ENCODE results near the gene ZDHHC12. TPM values are rescaled to one million over a fixed set of nuclear protein-coding genes. Genes with fewer than 3 reads are reported as not detected.

The ZDHHC12 gene
- polyA plus RNA-seq, 3 donors, result 50.0 to 72.7 (median 68.4) TPM

DNA sequence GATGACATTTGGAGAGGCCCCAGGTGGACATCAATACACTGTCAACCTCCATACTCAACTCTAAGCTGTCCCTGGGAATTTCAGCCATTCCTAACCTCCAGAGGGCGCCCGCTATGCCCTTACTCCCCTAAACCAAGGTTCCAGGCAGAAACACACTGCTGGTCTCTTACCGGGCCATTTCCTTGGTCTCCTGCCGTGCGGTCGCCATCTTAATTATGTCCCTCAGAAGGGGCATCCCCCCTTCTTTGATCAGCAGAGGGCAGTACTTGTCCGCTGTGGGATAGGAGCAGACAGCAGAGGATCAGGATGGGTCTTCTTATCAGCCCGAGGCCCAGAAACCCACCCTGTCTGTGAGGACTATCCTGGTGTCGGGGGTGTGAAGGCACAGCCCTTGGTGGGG, 9.3 kb upstream of the ZDHHC12 start:
- Mint-ChIP-seq H3K27ac (peak overlapping the region in 4 of 7 donors; percentile 33 to 67 (median 59)), H3K4me3 (peak overlapping the region in 1 of 2 donors; percentile 39), H3K9me3 (no peaks in the 10 kb centered on the region), H3K27me3 (ENCODE audit: low read depth in 3 of 3) (peaks cover 0 to 1% (median 0%) of the 10 kb centered on the region in 3 donors), H3K36me3 (peaks cover 30 to 56% of the 10 kb centered on the region in 2 donors), H3K4me1 (peaks cover 3% of the 10 kb centered on the region)
- TF ChIP-seq, protein P1, sequence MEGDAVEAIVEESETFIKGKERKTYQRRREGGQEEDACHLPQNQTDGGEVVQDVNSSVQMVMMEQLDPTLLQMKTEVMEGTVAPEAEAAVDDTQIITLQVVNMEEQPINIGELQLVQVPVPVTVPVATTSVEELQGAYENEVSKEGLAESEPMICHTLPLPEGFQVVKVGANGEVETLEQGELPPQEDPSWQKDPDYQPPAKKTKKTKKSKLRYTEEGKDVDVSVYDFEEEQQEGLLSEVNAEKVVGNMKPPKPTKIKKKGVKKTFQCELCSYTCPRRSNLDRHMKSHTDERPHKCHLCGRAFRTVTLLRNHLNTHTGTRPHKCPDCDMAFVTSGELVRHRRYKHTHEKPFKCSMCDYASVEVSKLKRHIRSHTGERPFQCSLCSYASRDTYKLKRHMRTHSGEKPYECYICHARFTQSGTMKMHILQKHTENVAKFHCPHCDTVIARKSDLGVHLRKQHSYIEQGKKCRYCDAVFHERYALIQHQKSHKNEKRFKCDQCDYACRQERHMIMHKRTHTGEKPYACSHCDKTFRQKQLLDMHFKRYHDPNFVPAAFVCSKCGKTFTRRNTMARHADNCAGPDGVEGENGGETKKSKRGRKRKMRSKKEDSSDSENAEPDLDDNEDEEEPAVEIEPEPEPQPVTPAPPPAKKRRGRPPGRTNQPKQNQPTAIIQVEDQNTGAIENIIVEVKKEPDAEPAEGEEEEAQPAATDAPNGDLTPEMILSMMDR (IDR thresholded peaks at IDR 0.05), result peak; percentile 43
- Histone ChIP-seq H3K27ac (ENCODE audit: low read depth in 1 of 2, low read length in 2 of 2) (no peak overlapping the region), H3K4me1 (ENCODE audit: control insufficient read depth in 1 of 2, insufficient read depth in 2 of 2, low read length in 2 of 2) (no peaks in the 10 kb centered on the region), H3K9me3 (replicated peaks in 1 of 2; ENCODE audit: control insufficient read depth in 1 of 2, insufficient read depth in 1 of 2, low read length in 2 of 2) (no peaks in the 10 kb centered on the region), H3K9ac (ENCODE audit: insufficient read depth, low read length, poor library complexity, severe bottlenecking) (no peak overlapping the region), H3K27me3 (ENCODE audit: control insufficient read depth in 2 of 2, insufficient read depth in 2 of 2, low read length in 2 of 2) (no peaks in the 10 kb centered on the region), H2AFZ (ENCODE audit: insufficient read depth, low read depth, low read length, poor library complexity, severe bottlenecking) (peak overlapping the region; percentile 44), H3K79me2 (ENCODE audit: insufficient read depth, low read length) (no peaks in the 10 kb centered on the region), H3K4me3 (replicated peaks in 1 of 3; ENCODE audit: low read depth in 2 of 3, low read length in 3 of 3) (no peak overlapping the region), H3K4me2 (replicated peaks; ENCODE audit: extremely low read depth, low read length, poor library complexity, severe bottlenecking) (peak overlapping the region; percentile 25), H4K20me1 (ENCODE audit: insufficient read depth, low read length) (no peaks in the 10 kb centered on the region), H3K36me3 (replicated peaks in 1 of 2; ENCODE audit: control insufficient read depth in 1 of 2, insufficient read depth in 2 of 2, low read length in 2 of 2) (peaks cover 12 to 36% of the 10 kb centered on the region in 2 donors)
- intact Hi-C loops (cut with micrococcal nuclease), result no loop called here
- 43% methylated on average over 9 of the region's 9 CpGs for WGBS (ENCODE audit: insufficient coverage)
- DNase-seq, result peak; percentile 47 to 67 (median 51)

GRCh38 chr9:128732576-128732975, 8.6 kb upstream of the ZDHHC12 start:
- Mint-ChIP-seq H3K27ac (peak overlapping the region in 1 of 7 donors; percentile 19), H3K36me3 (peaks cover 30 to 54% of the 10 kb centered on the region in 2 donors), H3K4me1 (peaks cover 3% of the 10 kb centered on the region), H3K27me3 (ENCODE audit: low read depth in 3 of 3) (no peaks in the 10 kb centered on the region), H3K9me3 (no peaks in the 10 kb centered on the region), H3K4me3 (no peak overlapping the region)
- Histone ChIP-seq H2AFZ (ENCODE audit: insufficient read depth, low read depth, low read length, poor library complexity, severe bottlenecking) (no peak overlapping the region), H3K27me3 (ENCODE audit: control insufficient read depth in 2 of 2, insufficient read depth in 2 of 2, low read length in 2 of 2) (no peaks in the 10 kb centered on the region), H3K4me3 (replicated peaks in 1 of 3; ENCODE audit: low read depth in 2 of 3, low read length in 3 of 3) (no peak overlapping the region), H3K27ac (ENCODE audit: low read depth in 1 of 2, low read length in 2 of 2) (no peak overlapping the region), H3K36me3 (replicated peaks in 1 of 2; ENCODE audit: control insufficient read depth in 1 of 2, insufficient read depth in 2 of 2, low read length in 2 of 2) (peaks cover 12 to 36% of the 10 kb centered on the region in 2 donors), H3K9me3 (replicated peaks in 1 of 2; ENCODE audit: control insufficient read depth in 1 of 2, insufficient read depth in 1 of 2, low read length in 2 of 2) (no peaks in the 10 kb centered on the region), H3K79me2 (ENCODE audit: insufficient read depth, low read length) (no peaks in the 10 kb centered on the region), H3K4me1 (ENCODE audit: control insufficient read depth in 1 of 2, insufficient read depth in 2 of 2, low read length in 2 of 2) (no peaks in the 10 kb centered on the region), H4K20me1 (ENCODE audit: insufficient read depth, low read length) (no peaks in the 10 kb centered on the region), H3K9ac (ENCODE audit: insufficient read depth, low read length, poor library complexity, severe bottlenecking) (no peak overlapping the region), H3K4me2 (replicated peaks; ENCODE audit: extremely low read depth, low read length, poor library complexity, severe bottlenecking) (no peak overlapping the region)
- no peak for DNase-seq
- TF ChIP-seq, protein P1 (IDR thresholded peaks at IDR 0.05), result no peak
- intact Hi-C loops (cut with micrococcal nuclease), result no loop called here
- 96% methylated on average over 13 of the region's 13 CpGs for WGBS (ENCODE audit: insufficient coverage)
